DMS 273 treated with DMSO at 0.1 percent for 48 hours (cell line): ENCODE results near the gene KNDC1.
"Not testable (repeated sequence)": the region's sequence is repeated elsewhere in the genome, so short reads cannot be mapped to it uniquely, and the experiment has no call there.

Source experiments
- DNase-seq: peaks from one replicate; lab custom pipeline; 2025; lab: John Stamatoyannopoulos, UW

Gene KNDC1

DNA sequence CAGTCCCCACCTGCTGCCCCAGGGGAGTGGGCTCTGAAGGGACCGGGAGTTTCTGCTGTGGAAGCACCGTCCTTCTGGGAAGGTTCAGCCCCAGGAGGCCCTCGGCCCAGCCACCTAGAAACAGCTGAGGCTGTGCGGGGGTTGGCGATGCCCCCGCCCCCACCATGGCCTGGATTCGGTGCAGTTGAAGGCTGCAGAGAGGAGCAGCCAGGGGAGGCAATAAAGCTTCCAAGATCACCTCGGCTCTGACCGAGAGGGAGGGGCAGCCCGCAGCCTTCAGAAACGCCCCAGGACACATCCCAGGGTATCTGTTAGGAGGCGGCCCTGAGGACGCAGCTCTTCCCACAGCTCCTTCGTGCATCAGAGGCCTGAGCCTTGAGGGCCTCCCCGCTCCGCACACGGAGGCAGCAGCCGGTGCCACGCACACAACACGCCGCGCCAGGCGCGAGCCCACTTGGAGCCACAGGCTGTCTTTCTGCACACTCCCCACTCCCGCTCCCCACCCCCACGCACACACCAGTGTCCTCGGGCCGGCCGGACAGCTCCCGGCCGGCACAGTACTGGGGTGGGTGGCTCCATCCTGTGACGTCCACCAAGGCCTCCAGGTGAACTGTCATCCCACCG is 1.6 kb downstream of the KNDC1 start:
- no peak for DNase-seq

DNA sequence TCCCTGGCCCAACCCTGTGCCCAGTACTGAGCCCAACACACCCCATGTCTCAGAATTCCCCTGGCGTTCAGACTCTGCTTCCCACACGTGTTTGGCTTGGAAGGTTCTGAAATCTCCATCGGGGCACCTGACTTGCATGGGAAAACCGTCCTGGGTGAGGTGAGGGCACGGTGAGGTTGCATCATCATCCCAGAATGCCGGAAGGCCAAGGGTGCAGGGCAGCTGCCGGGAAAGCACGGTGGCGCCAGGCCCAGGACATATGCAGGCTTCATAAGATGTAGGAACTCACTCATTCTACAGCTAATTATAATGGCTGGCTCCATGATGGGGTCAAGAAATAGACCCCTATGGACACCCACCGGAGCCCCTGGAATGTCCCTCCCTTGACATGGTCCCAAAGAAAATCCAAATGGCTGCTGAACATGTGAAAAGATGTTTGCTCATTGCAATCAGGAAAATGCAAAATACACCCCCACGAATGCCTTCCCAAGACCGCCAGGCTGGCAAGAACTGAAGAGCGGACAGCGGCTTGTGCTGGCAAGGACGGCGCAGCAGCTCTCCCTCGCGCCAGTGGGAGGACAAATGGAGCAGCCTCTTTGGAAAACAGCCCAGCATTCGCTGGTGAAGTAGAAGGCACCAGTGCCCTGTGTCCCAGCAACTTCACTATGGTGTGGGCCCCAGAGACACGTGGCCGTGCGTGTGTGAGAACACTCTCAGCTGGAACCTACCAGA is 2.3 kb downstream of the KNDC1 start:
- no peak for DNase-seq

- no peak for DNase-seq
These were observed 3.2 kb downstream of the KNDC1 start for GRCh38 chr10:133162910-133163856.

- DNase-seq: no peak
These were observed 4.1 kb downstream of the KNDC1 start for GRCh38 chr10:133163889-133164815.

GRCh38 chr10:133164816-133165555 is 5.0 kb downstream of the KNDC1 start:
- no peak for DNase-seq

- no peak for DNase-seq
These were observed 5.8 kb downstream of the KNDC1 start for GRCh38 chr10:133165556-133166503.

- no peak for DNase-seq
These were observed 6.4 kb downstream of the KNDC1 start for GRCh38 chr10:133166504-133166827.

DNA sequence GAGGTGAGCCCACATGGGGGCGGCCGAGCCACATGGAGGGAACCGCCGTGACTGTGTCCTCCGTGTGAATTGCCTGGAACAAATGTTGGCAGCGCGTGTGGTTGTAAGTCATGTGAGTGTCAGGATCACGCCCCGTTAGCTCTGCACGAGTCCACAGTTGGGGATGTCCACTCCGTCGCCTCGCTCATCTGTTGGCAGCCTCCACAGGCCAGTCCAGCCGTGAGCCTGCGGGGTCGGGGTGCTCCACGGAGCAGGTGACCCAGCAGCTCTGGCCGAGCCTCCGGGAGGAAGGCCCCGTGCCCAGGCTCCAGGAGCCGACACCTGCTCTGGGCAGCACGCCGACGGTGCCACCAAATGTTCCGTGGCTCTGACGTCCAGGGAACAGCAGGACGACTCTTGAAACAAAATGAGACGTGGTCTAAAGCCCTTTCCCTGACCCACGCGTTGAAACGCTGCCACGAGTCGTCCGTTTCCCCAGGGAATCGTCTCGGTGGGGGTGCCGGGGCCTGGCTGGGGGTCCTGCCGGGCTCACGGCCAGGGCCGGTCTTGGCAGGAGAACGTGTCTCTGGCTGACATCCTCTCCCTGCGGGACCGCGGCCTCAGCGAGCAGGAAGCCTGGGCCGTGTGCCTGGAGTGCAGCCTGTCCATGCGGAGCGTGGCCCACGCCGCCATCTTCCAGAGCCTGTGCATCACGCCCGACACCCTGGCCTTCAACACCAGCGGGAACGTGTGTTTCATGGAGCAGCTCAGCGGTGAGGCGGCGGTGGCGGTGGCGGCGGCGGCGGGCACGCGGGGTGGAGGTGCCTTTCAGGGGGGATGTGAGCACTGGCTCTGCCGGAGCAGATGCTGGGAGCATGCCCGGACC is 7.0 kb downstream of the KNDC1 start:
- DNase-seq: no peak

DNA sequence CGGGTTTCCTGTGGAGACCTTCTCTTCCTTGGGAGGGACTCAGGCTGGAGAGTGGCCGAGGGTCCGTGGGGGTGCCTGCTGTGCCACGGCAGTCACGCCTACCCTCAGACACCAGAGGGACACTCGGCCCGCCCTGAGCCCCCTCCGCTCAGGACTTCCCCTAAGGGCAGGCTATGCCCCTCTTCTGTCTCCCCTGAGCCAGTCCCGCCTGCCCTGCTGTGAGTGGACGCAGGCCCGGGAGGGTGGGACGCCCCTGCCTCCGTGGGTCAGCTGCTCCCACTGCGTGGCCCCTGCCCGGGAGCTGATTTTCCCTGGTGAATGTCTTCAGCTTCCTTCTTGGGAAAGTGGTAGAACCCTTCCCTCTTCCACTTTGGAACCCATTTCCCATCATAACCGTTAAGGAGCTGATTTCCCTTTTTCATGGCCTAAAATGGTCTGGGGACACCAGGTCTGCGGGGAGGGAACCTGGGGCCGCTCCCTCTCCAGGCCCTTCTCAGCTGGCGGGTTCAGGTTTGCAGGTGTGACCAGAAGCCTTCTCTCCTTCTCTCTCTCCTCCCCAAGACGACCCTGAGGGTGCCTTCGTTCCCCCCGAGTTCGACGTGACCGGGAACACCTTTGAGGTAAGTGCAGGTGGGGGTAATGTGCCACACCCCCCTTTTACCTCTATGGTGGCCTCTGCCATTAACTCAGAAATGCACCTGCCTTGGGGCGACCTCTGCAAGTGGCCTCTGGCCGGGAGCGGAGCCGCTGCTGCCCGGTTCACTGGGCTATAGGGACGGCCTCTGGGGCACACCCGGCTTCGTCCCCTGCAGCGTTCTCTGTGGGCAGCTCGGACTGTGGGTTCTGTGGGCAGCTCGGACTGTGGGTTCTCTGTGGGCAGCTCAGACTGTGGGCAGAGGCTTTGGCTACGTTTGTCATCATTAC is 7.9 kb downstream of the KNDC1 start:
- DNase-seq: no peak

- no peak for DNase-seq
These were observed 8.6 kb downstream of the KNDC1 start for GRCh38 chr10:133168617-133169031.

DNA sequence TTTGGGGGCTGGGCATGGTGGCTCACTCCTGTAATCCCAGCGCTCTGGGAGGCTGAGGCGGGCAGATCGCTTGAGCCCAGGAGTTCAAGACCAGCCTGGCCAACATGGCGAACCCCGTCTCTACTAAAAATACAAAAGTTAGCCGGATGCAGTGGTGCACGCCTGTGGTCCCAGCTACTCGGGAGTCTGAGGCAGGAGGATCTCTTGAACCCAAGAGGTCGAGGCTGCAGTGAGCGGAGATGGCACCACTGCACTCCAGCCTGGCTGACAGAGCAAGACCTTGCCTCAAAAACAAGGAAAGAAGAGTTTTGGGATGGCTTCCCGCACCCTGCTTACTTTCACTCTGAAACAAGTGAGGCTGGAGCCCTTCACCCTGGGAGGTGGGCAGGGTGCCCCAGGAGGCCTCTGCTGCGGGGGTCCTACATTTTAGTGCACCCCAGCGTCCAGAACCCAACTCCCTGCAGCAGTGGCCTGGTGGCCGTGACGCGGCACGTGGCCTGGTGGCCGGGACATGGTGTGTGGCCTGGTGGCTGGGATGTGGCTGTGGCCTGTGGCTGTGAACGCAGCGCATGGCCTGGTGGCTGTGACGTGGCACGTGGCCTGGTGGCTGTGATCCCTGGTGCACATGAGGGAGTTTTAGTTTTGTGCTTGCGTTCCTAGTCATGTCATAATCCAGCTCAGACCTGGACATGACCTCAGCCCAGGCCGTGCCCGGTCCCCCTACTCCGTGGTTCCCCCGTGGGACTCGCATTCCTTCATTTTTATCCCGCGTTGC is 9.3 kb downstream of the KNDC1 start:
- DNase-seq: no peak

- no peak for DNase-seq
These were observed 10.1 kb downstream of the KNDC1 start for GRCh38 chr10:133170092-133170491.

DNA sequence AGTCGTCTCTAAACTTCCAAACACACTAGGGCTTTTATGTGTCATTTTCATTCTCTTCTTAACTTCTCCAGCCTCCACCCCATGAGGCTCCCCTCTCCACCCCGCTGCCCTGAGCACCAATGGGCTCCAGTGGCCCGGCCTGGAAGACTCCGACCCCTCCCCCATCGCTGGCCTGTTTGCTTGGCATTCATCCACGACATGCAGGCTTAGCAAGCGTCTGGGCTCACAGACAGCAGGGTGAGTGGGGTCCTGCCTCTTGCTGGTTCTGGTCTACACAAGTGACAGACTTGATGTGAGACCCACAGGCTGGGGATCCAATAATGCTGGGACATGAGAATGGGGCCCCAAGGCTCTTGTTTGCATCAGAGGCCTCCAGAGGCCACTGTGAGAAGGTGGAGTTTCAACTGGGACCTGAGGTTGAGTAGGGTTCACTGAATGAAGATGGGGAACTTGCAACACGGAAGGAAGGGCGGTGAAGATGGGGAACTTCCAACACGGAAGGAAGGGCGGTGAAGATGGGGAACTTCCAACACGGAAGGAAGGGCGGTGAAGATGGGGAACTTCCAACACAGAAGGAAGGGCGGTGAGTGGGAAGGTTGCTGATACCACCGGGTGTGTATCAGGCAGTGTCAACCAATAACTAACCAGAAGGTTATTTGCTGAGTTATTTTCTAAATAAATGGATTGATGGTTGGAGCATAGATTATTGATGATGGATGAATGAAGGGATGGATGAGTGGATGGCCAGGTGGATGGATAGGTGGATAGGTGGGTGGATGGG is 14.0 kb downstream of the KNDC1 start:
- no peak for DNase-seq

DNA sequence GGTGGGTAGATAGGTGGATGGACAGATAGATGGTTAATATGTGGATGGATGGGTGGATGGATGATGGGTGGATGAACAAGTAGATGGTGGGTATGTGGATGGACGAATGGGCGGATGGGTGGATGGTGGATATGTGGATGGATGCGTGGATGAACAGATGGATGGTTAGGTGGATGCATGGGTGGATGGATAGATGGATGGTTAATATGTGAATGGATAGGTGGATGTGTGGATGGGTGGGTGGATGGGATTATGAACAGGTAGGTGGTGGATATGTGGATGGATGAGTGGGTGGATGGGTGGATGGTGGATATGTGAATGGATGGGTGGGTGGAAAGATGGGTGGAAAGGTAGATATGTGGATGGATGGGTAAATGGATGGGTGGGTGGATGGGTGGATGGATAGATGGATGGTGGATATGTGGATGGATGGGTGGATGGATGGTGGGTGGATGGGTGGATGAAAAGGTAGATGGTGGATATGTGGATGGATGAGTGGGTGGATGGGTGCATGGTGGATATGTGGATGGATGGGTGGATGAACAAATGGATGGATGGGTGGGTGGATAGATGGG is 14.8 kb downstream of the KNDC1 start:
- DNase-seq: no peak

DNA sequence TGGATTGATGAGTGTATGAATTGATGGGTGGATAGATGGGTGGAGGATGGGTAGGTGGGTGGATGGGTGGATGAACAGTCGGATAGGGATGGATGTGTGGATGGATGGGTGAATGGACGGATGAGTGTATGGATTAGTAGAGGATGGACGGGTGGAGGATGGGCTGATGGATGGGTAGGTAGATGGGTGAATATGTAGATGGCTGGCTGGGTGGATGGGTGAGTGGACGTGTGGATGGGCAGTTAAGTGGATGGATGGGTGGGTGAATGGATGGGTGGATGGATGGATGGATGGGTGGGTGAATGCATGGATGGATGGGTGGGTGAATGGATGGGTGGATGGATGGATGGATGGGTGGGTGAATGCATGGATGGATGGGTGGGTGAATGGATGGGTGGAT is 15.6 kb downstream of the KNDC1 start:
- not testable (repeated sequence) for DNase-seq

- DNase-seq: no peak
These were observed 16.5 kb downstream of the KNDC1 start for GRCh38 chr10:133176546-133176945.
